GM21526 (cell line): ENCODE measurements around the gene IFNAR1.
"Not testable (repeated sequence)": the region's sequence is repeated elsewhere in the genome, so short reads cannot be mapped to it uniquely, and the experiment has no call there.

Experiments
- ATAC-seq: cut with Tn5 transposase; IDR thresholded peaks from one replicate; pipeline ENCODE4 v1.9.1; 2021; ENCODE audit warnings: moderate library complexity; ENCODE audit not compliant: unreplicated experiment, low FRiP score

IFNAR1 gene

DNA sequence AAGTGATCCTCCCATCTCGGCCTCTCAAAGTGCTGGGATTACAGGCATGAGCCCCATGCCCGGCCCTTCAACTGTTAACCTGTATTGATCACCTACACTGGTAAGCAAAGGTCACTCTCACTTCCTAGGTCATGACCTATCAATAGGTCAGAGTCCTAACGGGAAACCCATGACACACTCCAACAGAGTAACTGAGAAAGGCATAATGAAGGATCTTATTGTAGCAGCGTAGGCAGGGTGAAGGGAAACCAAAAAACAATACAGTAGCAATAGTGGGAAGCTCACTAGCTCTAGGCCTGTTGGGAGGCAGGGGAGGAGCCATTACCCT is 19.5 kb upstream of the IFNAR1 start:
- no peak for ATAC-seq

DNA sequence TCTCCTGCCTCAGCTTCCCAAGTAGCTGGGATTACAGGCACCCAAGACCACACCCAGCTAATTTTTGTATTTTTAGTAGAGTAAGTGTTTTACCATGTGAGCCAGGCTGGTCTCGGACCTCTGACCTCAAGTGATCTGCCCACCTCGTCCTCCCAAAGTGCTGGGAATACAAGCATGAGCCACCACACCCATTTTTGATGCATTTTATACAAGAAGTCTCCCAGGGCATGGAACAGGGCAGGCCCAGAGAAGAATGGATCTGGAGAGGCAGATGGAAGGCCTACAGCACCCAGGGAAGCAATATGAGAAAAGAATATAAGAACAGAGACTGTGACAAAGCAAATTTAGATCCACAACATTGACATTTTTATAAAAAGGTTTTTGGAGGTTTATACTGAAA is 18.8 kb upstream of the IFNAR1 start:
- no peak for ATAC-seq

DNA sequence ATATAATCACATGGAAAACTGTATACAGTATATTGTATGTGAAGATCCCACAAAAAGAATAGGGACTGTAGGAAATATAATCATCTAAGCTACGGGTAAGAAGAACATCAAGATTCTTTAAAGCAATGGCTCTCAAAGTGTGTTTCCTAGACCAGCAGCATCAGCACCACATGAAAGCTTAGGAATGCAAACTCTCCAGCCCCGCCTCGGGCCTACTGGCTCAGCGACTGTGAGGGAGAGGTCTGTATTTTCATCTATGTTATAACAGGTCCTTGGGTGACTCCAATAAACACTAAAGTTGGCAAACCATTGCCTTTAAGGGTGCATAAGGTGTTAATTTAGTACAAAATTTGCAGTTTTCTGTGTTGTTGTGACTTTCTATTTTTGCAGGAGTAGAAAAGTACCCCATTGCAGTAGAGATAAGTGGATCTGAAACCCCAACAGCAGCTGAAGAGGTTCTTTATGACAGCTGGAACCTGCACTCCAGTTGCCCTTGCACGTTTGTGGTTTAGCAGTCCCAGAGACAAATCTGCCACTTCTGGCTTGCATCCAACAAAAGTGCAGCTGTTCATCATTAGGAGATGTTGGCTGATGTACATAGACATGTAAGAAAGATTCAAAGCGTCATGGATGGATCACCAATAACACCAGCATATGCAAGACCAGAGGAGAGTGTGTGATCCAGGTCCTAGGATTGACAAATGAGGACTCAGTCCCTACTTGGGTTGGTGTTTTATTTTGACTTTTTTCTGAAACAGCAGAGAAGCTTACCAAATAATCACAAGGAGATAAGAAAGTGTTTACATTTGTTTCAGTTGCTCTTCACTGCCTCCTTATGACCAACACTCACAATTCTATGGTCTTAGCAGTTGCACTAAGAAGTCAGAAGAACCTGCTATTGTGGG is 15.9 kb upstream of the IFNAR1 start:
- peak; percentile 69 for ATAC-seq

DNA sequence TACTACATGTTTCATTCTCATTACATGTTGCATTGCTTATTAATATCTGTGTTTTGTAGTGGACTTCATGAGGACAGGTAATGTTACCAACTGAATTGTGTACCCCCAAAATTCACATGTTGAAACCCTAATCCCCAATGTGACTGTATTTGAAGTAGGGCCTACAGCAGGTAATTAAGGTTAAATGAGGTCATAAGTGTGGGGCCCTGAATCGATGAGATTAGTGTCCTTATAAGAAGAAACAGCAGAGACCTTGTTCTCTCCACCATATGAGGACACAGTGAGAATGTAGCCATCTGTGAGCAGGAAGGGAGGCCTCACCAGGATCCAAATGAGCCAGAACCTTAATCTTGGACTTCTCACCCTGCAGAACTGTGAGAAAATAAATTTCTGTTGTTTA is 15.0 kb upstream of the IFNAR1 start:
- no peak for ATAC-seq

DNA sequence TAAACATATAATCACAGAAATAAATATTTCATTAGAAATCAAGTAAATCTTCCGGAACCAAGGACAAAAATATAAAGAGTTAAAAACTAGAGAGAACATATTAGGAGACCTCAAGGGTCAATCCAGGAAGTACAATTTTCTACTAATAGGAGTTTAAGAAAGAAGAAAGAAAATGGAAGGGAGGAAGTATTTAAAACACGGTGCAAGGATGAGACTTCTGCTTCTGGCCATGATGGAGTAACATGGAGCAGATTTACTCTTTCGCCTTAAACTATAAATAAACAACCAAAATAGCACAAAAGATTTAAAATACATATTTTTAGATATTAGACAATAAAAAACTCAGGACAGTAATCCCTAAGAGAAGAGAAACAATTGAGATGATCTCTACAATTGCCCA is 12.6 kb upstream of the IFNAR1 start:
- ATAC-seq: no peak

DNA sequence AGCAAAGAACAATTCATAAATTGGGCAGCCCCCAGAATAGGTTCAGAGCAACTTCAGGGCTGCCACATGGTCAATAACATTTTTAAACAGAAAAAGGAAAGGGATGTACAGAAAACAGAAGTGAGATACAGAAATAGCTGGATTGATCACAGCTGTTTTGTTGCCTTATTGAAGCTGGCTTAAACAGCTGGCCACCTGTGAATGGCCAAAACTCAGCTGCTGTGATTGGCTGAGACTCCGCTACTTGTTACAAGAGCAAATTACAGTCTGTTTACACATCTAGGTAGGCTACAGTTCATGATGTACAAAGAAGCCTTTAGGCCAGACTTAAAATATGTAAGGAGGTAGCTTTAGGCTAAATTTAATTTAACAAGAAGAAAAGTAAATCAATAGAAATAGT is 11.6 kb upstream of the IFNAR1 start:
- ATAC-seq: no peak

DNA sequence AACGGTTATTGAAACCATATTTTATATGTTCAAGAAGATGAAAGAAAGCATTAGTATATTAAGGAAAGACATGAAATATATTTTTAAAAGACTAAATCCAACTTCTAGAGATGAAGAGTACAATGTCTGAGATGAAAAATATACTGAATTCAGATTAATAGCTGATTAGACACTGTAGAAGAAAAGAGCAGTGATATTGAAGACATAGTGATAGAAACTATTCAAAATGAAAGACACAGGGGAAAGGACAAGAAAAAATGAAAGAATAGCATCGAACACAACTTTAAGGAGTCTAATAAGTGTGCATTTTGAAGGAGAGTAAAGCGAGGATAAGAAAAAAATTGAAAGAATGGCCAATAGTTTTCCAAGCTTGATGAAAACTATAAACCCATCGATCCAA is 11.2 kb upstream of the IFNAR1 start:
- no peak for ATAC-seq

DNA sequence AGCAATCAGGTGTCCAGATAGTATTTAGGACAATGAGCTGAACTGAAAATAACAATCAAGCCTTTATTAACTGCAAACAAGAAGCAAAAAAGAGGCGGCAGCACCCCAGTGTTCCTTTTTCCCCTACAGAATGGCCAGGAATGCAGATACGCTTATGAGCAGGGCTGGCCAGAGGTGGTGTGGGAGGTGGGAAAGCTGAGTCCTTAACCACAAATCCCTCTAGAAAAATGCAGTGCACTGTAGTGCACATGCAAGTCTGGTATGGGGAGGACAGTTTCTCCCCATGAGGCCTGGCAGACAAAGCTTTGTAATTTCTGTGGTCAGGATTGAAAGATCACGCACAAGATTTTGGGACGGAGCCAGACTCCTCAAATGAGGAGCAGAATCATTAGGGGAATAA is 10.7 kb upstream of the IFNAR1 start:
- ATAC-seq: no peak

DNA sequence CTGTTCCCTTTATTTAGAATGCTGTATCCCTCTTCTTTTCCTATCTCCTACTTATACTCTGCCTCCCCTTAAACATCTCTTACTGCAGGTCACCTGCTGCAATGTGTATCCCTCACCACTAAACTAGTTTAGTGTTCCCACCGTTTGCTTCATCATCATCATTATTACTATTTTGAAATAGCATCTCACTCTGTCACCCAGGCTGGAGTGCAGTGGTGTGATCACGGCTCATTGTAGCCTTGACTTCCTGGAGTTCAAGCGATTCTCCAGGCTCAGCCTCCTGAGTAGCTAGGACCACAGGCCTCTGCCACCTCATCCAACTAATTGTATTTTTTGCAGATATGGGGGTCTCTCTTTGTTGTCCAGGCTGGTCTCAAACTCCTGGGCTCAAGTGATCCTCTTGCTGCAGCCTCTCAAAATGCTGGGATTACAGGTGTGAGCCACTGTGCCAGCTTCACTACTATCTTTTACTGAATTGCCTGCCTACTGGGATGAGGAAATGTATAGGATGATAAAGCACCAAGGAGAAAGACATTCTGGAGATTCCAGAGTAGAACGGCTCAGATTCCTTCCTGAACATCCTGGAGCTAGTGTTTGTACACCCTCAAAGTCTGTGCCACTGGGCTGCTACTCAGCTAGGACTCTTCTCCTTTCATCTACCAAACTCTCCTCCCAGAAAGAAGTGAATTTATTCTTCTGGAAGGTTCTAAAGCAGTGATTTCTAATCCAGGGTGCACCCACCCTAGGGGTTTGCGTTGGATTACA is 8.6 kb upstream of the IFNAR1 start:
- ATAC-seq: no peak

DNA sequence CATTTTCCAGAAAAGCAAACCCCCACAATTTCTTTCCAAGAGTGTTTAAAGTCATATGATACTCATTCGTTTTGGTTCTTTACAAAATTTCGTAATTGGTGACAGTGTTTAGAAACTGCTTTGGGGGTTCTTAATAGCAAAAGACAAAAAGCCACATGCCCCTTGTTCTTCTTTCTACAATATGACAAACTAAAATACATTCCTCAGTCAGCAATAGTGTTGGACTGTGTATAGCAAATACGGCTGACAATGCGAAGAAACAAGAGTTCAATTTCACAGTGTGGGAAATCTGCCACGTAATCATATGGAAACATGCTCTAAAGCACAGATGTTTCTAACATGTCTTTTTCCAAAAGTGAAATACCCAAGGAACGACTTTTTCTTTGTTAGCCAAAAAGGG is 7.6 kb upstream of the IFNAR1 start:
- no peak for ATAC-seq

DNA sequence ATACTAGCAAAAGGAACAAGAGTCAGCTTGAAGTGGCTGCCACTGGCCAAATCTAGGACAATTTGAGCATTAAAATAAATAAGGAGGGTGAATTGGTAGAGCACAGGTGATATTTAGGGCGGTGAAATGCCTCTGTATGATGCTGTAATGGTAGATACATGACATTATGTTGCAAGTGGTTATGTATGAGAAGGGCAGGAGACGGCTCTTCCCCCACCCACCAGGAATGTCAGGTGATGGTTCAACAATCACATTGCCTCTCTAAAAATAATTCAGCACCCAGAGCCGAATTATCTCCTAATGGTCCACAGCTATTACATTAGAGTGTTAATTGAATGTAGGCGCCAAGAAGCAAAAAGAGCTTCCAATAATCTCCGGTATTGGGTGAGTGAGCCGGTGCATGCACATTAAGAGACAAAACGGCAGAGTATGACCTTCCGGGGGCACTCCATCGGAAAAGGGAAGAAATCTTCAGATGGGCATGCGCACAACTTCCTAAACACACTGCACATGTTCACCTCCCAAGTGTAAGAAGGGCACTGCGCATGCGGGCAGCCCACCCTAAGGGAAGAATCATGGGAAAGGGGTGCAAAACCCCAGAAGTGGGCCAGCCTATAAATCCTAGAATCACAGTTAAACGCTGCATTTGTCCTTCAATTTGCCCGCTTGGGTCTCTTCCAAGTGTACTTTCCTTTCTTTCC is 6.8 kb upstream of the IFNAR1 start:
- ATAC-seq: no peak

DNA sequence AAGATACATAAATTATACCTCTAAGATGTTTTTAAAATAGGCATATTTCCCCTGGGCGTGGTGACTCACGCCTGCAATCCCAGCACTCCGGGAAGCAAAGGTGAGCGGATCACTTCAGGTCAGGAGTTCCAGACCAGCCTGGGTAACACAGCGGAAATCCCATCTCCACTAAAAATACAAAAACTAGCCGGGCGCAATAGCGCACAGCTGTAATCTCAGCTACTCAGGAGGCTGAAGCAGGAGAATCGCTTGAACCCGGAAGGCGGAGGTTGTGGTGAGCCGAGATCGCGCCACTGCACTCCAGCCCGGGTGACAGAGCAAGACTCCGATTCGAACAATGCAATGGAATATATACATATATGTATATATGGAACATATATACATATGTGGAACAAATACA is 3.8 kb upstream of the IFNAR1 start:
- not testable (repeated sequence) for ATAC-seq

DNA sequence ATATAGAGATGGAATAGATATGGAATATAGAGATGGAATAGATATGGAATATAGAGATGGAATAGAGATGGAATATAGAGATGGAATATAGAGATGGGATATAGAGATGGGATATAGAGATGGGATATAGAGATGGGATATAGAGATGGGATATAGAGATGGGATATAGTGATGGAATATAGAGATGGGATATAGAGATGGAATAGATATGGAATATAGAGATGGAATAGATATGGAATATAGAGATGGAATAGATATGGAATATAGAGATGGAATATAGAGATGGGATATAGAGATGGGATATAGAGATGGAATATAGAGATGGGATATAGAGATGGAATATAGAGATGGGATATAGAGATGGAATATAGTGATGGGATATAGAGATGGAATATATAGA is 1.2 kb upstream of the IFNAR1 start:
- ATAC-seq: not testable (repeated sequence)

DNA sequence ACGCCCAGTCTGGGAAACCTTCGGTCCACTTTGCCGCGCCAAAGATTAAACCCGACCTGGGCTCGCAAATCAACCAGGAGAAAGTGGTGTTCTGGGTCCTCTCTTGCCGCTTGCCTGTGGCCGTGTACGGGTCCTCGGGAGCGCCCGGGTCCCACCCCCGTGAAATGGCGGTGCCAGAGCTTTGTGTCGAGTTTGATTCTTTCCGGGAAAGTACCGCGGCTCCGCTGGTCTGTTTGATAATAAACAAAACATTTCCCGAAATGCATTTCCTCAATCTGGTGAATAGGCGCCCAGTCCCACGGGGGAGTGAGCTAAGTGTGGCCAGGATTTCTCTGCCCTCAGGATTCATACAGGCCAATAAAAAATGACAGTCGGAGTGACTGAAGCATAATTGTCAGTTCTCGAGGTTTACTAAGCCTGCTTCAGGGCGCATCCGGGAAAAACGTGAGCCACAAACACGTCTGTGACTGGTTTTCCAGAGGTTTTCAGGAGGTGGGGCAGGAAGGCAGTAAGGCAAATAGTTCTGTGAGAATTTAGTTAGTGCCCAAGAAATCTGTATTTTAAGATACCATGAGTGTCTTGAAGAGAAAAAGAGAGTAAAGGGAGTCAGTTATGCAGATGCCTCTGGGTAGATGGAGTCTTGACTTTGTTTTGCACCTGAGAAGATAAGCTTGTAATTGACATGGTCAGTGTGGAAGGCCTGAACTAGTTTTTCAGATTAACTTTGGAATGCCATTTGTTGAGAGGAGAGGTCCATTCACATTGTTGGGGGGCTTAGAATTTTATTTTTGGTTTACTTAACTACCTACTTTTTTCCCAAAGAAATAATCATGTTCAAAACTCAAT is 675 bp downstream of the IFNAR1 start:
- ATAC-seq: peak; percentile 25

DNA sequence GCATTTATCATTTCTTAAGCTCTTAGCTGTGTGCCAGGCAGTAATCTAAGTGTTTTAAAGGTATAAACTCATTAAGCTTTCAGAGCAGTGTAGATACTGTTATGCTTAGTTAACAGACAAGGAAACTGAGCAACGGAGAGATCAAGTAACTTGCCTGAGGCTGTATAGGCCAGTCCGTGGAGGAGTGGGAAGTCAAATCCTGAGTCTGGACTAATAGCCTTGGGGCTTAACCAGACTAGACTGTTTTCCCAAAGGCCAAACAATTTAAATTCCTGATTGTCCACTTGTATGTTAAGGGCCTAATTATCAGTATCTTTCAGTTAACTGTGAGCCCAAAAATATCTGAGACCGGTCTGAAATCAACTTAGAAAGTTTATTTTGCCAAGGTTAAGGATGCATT is 2.6 kb downstream of the IFNAR1 start:
- ATAC-seq: no peak

DNA sequence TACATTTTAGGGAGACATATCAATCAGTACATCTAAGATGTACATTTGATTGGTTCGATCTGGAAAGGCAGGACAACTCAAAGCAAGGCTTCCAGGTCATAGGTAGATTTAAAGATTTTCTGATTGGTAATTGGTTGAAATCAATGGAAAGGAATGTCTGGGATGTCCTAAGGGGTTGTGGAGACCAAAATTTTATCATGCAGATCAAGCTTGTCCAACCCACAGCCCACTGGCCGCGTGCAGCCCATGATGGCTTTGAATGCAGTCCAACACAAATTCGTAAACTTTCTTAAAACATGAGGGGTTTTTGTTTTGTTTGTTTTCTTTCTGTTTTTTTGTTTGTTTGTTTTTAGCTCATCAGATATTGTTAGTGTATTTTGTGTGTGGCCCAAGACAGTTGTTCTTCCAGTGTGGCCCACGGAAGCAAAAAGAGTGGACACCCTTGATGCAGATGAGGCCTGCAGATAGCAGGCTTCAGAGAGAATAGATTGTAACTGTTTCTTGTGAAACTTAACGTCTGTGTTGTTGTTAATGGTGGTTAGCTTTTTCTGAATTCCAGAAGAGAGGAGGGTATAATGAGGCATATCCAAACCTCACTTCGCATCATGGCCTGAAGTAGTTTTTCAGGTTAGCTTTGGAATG is 3.1 kb downstream of the IFNAR1 start:
- no peak for ATAC-seq

DNA sequence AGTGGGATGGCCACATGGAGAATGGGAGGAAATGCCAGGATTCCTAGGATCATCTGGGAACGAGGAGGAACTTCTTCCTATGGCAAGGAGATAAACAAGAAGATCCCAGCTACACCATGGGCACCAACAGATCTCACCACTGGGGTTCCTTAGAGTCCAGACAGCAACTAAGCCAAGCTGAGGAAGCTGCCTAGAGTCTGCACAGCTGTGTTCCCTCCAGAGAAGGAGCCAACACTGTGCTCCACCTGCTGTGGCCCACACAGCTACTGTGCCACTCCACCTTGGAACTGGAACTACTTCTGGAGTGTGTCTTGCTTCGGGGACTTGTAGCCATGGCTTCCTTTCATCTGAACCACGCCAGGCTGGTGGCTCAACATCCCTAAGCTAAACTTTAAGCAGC is 6.0 kb downstream of the IFNAR1 start:
- no peak for ATAC-seq

DNA sequence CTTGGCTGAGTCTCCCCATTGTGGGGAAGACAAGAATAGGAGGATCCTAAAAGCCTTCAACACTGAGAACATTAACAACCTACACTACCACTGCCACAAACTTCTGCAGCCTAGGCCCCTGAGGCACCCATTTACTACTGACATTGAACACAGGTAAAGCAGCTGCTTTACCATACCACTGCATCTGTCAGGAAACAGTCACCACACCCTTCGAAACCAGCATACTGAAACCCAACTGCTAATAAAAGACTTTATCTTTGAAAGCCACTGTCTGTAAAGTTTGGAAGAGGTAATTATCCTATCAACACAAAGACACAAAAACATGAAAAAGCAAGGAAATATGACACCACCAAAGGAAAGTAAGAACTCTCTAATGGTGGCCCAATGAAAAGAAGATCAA is 7.4 kb downstream of the IFNAR1 start:
- ATAC-seq: peak; percentile 63

DNA sequence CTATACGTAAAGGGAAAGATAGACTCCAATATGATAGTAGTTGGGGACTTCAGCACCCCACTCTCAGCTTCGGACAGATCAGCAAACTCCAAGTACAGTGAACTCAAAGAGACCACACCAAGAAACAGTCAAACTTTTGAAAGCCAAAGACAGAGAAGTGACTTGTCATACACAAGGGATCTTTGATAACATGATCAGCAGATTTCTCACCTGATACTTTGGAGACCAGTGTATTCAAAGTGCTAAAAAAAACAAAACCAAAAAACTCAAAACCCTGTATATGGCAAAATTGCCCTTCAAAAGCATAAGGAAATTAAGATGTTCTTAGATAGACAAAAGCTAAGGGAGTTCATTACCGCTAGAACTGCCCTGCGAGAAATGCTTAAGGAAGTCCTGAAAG is 9.4 kb downstream of the IFNAR1 start:
- ATAC-seq: no peak

DNA sequence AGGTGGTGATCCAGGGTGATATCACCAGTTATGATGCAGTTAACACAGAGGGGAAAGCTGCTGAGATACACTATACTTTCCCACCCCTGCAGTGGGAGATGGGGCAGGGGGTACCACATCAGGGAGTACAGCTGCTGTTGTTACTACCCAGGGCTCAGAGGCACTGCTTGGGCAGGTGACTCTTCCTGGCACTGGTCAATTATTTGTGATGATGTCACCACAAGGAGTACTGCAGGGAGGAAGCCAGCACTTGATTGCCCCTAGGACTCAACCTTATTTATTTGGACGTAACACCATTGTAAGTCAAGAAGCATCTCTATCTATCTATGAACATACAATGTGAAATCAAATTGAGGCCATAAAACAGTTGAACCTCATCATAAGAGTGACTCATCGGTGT is 10.1 kb downstream of the IFNAR1 start:
- ATAC-seq: no peak
